GM18951 (cell line): Measurements from ENCODE around the gene THAP8.

Experiments used
- POLR2A ChIP-seq: IDR thresholded peaks from 4 replicates; pipeline ENCODE4 v1.6.1; 2011; ENCODE audit warnings: mild to moderate bottlenecking; ENCODE audit not compliant: insufficient read length, insufficient read depth; ENCODE audit errors: extremely low read depth
- in situ Hi-C: fragments of 300-500 bp; cut with MboI; formaldehyde crosslinking; loops from one replicate; pipeline ENCODE4 v1.12.0; 2022; ENCODE audit warnings: low sequenced_read_pairs, mixed read lengths, inconsistent platforms; ENCODE audit not compliant: unreplicated experiment

The THAP8 gene

DNA sequence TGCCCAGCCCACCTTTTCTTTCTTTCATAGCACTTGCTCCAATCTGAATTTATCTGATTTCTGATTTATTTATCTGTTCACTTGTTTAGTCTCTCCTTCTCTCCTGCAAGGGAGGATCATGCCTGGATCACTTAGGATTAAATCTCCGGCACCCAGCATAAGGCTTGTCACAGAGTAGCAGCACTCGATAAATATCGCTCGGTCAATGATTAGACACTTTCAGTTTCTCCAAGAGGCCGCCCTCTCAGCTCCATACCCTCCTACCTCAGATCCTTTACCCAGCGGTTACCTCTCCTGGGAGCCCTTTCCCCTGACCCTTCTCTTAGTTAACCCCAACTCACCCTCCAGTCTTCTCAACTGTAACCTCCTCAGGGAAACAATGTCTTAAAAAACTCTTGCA, 22.8 kb downstream of the THAP8 start:
- TF ChIP-seq POLR2A = no peak
- in situ Hi-C loops = no loop called here

DNA sequence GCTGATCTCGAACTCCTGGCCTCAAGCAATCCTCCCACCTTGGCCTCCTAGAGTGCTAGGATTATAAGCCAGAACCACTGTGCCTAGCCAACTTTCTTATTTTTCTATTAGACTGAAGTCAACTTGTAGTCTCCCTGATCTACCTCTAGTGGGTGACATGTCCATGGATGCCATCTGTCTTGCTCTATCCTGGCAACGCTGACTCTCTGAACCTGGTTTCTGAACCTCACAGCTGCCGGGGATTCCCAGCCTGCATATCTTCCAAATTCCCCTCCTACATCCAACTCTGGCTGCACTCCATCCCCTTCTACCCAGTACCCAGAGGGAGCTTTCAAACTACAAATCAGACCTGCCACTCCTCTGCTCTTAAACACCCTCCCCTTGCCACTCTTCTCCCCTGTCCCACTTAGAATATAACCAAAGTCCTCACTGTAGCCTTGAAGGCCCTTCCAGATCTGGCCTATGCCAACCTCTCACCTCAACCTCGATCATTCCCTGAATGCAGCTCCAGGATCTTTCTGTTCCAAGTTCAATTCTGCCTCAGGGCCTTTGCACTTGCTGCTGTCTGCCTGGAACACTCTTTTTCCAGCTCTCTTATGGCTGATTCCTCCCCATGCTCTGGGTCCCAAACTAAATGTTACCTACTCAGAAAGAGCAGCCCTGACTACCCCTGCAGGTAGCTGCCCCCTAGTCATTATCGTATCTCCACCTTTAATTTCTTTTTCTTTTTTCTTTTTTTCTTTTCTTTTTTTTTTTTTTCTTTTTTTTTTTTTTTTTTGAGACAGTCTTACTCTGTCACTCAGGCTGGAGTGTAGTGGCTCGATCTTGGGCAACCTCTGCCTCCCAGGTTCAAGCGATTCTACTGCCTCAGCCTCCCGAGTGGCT, 23.6 kb downstream of the THAP8 start:
- in situ Hi-C loops = no loop called here
- no peak for TF ChIP-seq POLR2A

DNA sequence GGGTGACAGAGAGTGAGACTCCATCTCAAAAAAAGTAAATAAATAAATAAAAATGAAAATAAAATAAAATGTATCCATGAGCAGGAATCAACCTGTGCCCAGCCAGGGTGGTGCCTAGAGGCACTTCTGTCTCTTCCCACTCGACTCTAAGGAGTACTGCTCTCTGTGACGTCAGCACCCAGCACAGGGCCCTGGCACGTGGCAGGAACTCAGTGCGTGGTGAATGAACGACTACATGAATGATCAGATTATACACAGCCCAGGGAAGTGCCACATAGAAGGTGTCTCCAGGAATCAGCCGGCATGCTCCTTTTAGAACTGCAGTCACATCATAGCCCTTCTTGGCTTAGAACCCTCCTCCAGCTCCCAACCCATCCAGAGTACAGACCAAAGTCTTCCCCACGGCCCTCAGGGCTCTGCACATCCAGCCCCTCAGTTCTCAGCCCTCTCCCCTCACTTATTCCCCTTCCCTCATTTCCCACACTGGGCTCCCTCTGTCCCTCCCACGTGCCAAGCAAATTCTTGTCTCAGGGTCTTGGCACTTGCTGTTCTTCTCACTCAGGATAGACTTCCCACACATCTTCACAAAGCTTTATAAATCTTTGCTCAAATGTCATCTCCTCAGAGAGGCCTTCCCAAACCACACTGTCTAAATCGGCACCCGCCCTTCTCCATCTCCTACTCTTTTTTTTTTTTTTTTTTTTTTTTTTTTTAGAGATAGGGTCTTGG, 25.6 kb downstream of the THAP8 start:
- in situ Hi-C loops = no loop called here
- TF ChIP-seq POLR2A = no peak

DNA sequence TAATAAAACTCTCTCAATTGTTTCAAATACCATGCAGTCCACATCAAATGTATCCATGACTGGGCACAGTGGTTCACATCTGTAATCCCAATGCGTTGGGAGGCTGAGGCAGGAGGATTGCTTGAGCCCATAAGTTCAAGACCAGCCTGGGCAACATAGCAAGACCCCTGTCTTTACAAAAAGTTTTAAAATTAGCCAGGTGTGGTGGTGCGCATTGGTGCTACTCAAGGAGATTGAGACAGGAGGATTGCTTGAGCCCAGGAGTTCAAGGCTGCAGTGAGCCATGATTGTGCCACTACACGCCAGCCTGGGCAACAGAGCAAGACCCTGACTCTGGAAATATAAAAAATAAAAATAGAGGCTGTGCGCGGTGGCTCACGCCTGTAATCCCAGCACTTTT, 26.4 kb downstream of the THAP8 start:
- in situ Hi-C loops = no loop called here
- TF ChIP-seq POLR2A = no peak

DNA sequence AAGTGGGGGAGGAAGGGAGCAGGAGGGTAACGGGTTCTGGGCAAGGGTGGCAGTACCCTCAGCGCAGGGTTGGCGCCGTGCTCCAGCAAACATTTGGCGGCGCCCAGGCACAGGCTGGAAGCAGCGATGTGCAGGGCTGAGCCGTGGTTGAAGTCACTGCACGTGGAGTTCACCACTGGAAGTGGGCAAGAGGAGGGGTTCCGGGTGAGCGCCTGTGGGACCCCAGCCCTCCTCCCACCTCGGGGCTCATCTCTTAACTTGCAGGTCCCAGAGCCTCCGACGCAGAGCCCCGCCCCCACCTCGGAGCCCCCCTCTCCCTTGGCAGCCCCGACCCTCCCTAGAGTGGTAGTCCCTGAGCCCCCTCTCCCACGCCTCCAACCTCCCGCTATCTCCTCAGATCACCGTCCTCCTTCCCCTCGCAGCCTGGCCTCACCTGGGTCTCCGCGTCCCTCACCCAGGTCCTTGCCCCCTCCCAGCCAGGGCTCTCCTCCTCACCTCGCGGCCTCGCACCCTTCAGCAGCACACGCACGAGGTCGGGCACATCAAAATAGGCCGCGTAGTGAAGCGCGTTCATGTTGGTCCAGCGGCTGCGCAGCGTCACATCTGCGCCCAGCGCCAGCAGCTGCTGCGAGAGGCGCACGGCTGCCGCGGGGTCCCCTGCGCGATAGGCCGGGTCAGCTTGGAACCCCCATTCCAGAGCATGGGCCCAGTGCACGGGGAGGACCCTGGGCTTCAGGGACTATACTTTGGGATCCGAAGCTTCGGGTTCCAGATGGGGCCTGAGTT, 27.8 kb downstream of the THAP8 start:
- no peak for TF ChIP-seq POLR2A
- in situ Hi-C loops = no loop called here

DNA sequence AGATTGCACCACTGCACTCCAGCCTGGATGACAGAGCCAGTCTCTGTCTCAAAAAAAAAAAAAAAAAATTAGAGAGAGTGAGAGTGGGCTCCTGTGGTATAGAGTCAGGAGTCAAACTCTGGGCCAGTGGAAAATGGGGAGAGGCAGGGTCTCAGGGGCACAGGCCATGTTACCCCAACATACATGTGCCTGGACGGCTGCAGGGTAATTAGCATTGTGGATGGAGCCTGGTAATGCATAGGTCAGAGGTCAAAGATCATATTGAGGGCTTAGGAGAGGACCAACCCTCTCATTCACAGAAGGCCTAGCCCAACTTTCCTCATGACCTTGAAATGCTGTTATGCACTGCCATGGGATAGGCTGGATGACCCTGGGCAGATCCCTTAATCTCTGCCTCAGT, 28.5 kb downstream of the THAP8 start:
- in situ Hi-C loops = no loop called here
- no peak for TF ChIP-seq POLR2A

DNA sequence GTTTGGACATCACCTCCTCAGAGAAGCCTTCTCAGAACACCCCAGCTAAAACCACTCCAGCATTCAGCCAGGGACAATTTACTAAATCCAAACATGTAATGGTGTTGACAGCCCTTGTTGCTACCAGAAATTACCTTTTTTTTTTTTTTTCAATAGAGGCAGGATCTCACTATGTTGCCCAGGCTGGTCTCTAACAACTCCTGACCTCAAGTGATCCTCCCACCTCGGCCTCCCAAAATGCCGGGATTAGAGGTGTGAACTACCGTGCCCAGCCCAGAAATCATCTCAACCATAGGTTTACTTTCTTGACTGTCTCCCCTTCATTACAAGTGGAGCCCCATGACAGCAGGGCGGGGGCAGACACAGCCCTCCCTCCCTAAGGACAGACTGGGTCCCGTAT, 30.7 kb downstream of the THAP8 start:
- in situ Hi-C loops = no loop called here
- no peak for TF ChIP-seq POLR2A

DNA sequence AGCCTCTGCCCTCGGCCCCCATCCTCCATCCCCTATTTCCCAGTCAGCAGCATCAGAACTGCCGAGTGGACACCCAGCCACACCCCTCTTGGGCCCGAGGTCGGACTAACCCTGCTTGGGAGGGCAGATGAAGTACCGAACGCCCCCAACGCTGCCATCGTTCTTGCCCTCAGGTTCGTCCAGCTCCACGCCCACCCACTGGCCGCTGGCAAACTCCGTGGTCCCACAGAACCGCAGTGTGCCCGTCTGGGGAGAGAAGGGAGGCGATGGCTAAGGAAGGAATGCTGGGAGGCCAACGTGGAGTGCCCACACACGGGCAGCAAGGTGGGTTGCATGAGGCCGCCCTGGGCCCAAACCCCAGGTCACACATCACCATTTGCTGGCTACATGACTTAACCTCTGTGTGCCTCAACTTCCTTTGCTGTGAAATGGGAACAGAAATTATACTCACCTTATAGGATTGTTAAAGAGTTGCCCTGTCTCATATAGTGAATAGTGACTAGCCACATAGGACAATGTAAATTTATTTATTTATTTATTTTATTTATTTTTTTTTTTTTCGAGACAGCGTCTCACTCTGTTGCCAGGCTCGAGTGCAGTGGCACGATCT, 34.9 kb downstream of the THAP8 start:
- no peak for TF ChIP-seq POLR2A
- in situ Hi-C loops = no loop called here

DNA sequence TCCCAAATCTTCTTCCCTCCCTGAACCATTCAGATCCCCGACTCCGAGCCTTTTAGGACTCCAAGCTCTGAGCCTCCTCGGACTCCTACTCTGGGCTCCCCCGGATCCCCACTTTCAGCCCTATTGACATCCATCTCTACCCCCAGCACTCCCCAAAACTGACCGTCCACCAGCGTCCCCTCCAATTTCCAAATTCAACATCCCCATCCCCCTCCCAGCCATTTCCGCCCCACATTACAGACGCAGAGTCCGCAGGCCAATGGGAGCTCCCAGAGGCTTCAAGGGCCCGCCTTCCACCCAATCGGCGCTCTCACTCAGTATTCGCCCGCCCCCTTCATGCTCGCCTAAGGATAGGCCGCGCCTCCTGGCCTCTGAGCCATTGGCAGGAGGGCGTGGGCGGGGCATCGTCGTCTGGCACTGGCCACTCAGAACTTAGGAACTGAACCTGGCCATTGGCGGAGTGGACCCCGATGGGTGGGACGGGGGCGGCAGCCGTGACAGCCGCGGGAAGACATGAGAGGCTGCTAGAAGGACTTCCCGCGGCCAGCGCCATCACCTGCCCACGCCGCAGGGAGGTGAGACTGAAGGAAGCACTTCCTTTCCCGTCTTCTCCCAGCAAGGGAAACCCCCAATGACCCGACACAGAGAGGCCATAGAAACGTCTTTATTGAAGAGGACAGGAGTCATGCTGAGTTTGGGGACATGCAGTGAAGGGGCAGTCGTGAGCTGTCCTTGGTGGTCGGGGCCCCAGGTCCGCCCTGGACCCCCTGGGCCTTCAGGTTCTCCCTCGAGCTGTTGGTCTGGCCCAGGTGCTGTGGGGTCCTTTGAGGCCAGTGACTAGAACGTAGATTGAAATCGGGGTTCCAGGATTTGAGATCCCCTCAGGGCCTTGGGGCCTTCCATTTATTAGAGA, 39.8 kb downstream of the THAP8 start, which contains the start of gene ALKBH6:
Gene ALKBH6 (minus strand): TSS at position 202 of the 913 bp plus-strand sequence. CDS start 816 bp downstream, outside the sequence.
- in situ Hi-C loops = no loop called here
- TF ChIP-seq POLR2A = peak; percentile 63

DNA sequence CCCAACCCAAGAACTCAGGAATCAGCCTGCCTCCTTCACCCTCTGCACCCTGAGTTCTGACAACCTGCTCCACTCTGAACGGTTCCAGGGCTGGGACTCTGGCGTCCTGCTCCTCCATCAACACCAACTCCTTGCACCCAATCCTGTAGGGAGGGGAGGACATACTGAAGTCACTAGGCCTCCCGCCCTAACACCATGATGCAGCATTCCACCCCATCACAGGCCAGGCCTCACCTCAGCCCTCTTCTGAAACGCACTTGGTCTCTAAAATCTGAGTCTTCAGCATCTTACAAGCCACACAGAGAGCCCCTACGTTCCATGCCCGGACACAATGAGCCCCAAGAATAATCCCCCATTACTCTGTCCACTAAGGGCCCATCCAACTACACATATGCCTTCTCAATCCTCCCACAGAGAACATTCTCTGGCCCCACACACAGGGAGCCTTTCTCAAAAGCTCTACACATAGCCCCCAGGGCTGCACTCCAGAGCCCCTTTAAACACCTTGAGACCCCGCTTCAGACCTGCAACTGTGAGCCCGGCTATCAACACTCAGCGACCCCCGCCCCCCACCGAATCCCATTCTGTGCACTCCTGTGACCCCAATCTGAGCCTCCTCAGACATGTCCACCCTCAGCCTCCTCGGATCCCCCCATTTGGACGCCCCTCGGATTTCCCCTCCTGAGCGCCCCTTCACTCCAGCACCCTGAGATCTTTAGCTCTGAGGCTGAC, 40.6 kb downstream of the THAP8 start:
- no peak for TF ChIP-seq POLR2A
- in situ Hi-C loops = no loop called here

DNA sequence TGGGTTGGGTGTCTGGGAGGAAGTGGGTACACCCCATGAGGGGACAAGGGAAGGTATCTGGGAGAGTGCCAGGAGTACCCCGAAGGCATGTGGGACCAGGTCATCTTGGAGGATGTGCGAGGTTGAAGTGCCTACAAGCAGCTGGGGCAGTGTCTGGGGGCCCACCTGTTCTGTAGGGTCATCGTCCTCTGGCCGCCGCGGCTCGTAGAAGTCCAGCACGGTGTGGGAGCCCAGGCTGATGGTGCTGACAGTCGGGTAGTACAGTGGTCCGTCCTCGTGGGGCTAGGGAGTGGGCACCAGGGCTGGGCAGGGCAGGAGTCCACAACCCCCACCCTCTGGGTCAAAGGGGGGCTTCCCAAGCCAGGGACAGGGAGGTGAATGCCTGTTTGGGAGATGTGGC, 43.7 kb downstream of the THAP8 start:
- TF ChIP-seq POLR2A = no peak
- in situ Hi-C loops = no loop called here
